Tibial artery (tissue), 4 donors: Measurements from ENCODE around the gene FAM47E.
A peak's percentile ranks its signal among the peaks of the same experiment; 100 is the strongest.

Experiments used
- DNase-seq, 2 donors: peaks; one replicate each; pipeline ENCODE4 v3.0.0-alpha.2; 2019
- H3K27ac ChIP-seq, 2 donors: fragments of 200-600 bp; sonication (generic) in 1 of 2; 1 replicate in 1 of 2; 2 replicates in 1 of 2; pipeline ENCODE4 v1.5.1; 2018 to 2019; ENCODE audit warnings: mild to moderate bottlenecking in 1 of 2
- H3K27me3 ChIP-seq, 2 donors: fragments of 200-600 bp; sonication (generic) in 1 of 2; one replicate each; pipeline versions ENCODE4 v1.5.1 to v1.6.0; 2016 to 2019
- H3K36me3 ChIP-seq, 3 donors: fragments of 200-600 bp; sonication (generic) in 2 of 3; one replicate each; pipeline ENCODE4 v1.5.1; 2016 to 2019; ENCODE audit warnings: mild to moderate bottlenecking in 2 of 3
- H3K4me1 ChIP-seq, 4 donors: fragments of 200-600 bp; sonication (generic) in 2 of 4; 1 replicate in 3 of 4; 2 replicates in 1 of 4; pipeline ENCODE4 v1.5.1; 2016 to 2019
- H3K4me3 ChIP-seq, 2 donors: fragments of 200-600 bp; sonication (generic) in 1 of 2; 1 replicate in 1 of 2; 2 replicates in 1 of 2; pipeline ENCODE4 v1.5.1; 2018 to 2019; ENCODE audit warnings: mild to moderate bottlenecking in 2 of 2
- H3K9me3 ChIP-seq, 3 donors: fragments of 200-600 bp; sonication (generic) in 1 of 3; one replicate each; pipeline ENCODE4 v1.5.1; 2016 to 2019
- CTCF ChIP-seq, 2 experiments: fragments of 200-600 bp in 1 of 2; fragments of 450-650 bp in 1 of 2; IDR thresholded peaks; one replicate each; pipeline ENCODE4 v1.5.1; 2017 to 2019; ENCODE audit warnings: antibody characterized with exemption in 2 of 2, mild to moderate bottlenecking in 1 of 2, moderate library complexity in 1 of 2
- intact Hi-C: fragments of 100-400 bp; cut with DNase I; formaldehyde crosslinking; loops from one replicate; pipeline ENCODE4 v1.15.0; 2023; ENCODE audit warnings: low total_unique reads

Gene FAM47E

GRCh38 chr4:76251441-76252270 is at the start of gene FAM47E:
Gene FAM47E (plus strand): TSS chr4:76251721. CDS start chr4:76251747, 26 bp downstream.
- no peaks in the 10 kb centered on the region for H3K36me3 ChIP-seq
- peaks cover 0 to 5% of the 10 kb centered on the region in 2 donors for H3K27me3 ChIP-seq
- intact Hi-C loops, result no loop called here
- H3K4me1 ChIP-seq, result peaks cover 0 to 10% (median 7%) of the 10 kb centered on the region in 4 donors
- peak within 1 kb of the TSS; percentile 57 to 79 for H3K4me3 ChIP-seq
- peak in 1 of 2 experiments; percentile 35 for TF ChIP-seq CTCF (IDR thresholded peaks at IDR 0.05)
- no peaks in the 10 kb centered on the region for H3K9me3 ChIP-seq
- DNase-seq, result peak; percentile 62 to 80
- peak within 1 kb of the TSS; percentile 40 to 48 for H3K27ac ChIP-seq

GRCh38 chr4:76203541-76203940 is 48.0 kb upstream of the FAM47E start:
- no peak overlapping the region for H3K27ac ChIP-seq
- H3K4me1 ChIP-seq, result peaks cover 0 to 84% (median 48%) of the 10 kb centered on the region in 4 donors

GRCh38 chr4:76204936-76205335 is 46.6 kb upstream of the FAM47E start:
- intact Hi-C loops, result no loop called here
- H3K27ac ChIP-seq, result no peak overlapping the region
- no peaks in the 10 kb centered on the region for H3K36me3 ChIP-seq
- no peak for TF ChIP-seq CTCF (IDR thresholded peaks at IDR 0.05)
- no peaks in the 10 kb centered on the region for H3K27me3 ChIP-seq
- H3K9me3 ChIP-seq, result no peaks in the 10 kb centered on the region
- H3K4me3 ChIP-seq, result no peak overlapping the region
- no peak for DNase-seq
- H3K4me1 ChIP-seq, result peaks cover 0 to 84% (median 48%) of the 10 kb centered on the region in 4 donors

More at GRCh38 chr4:76203541-76203940, 48.0 kb upstream of the FAM47E start:
- no peak for TF ChIP-seq CTCF (IDR thresholded peaks at IDR 0.05)
- DNase-seq, result no peak
- no peaks in the 10 kb centered on the region for H3K9me3 ChIP-seq
- no peaks in the 10 kb centered on the region for H3K27me3 ChIP-seq
- H3K4me3 ChIP-seq, result no peak overlapping the region
- intact Hi-C loops, result no loop called here
- no peaks in the 10 kb centered on the region for H3K36me3 ChIP-seq

GRCh38 chr4:76205476-76205875 is 46.0 kb upstream of the FAM47E start:
- DNase-seq, result no peak
- intact Hi-C loops, result no loop called here
- no peaks in the 10 kb centered on the region for H3K27me3 ChIP-seq
- no peak for TF ChIP-seq CTCF (IDR thresholded peaks at IDR 0.05)
- H3K9me3 ChIP-seq, result no peaks in the 10 kb centered on the region
- H3K4me1 ChIP-seq, result peaks cover 0 to 84% (median 50%) of the 10 kb centered on the region in 4 donors
- no peaks in the 10 kb centered on the region for H3K36me3 ChIP-seq
- peak overlapping the region; percentile 44 to 99 for H3K27ac ChIP-seq
- no peak overlapping the region for H3K4me3 ChIP-seq

GRCh38 chr4:76206222-76206942 is 45.1 kb upstream of the FAM47E start:
- Histone ChIP-seq H3K4me1 (peaks cover 0 to 85% (median 55%) of the 10 kb centered on the region in 4 donors), H3K36me3 (no peaks in the 10 kb centered on the region), H3K9me3 (no peaks in the 10 kb centered on the region), H3K4me3 (no peak overlapping the region), H3K27ac (peak overlapping the region; percentile 44 to 99), H3K27me3 (no peaks in the 10 kb centered on the region)
- no peak for DNase-seq
- no peak for TF ChIP-seq CTCF (IDR thresholded peaks at IDR 0.05)
- intact Hi-C loops, result no loop called here
